Lower leg skin (tissue), 3 donors: ENCODE measurements around the gene P2RX1.

Experiments
- CTCF ChIP-seq, 3 donors: fragments of 450-650 bp; IDR thresholded peaks; one replicate each; pipeline ENCODE4 v1.5.1; 2016; ENCODE audit warnings: antibody characterized with exemption in 3 of 3, mild to moderate bottlenecking in 3 of 3, moderate library complexity in 2 of 3
- POLR2A ChIP-seq, 2 donors: fragments of 450-650 bp; IDR thresholded peaks; one replicate each; pipeline ENCODE4 v1.6.1; 2016 to 2017; ENCODE audit warnings: antibody characterized with exemption in 2 of 2, mild to moderate bottlenecking in 1 of 2, moderate library complexity in 1 of 2

GRCh38 chr17:3870871-3871306 is 45.4 kb downstream of the P2RX1 start:
- no peak for TF ChIP-seq CTCF (IDR thresholded peaks at IDR 0.05)
- no peak for TF ChIP-seq POLR2A (IDR thresholded peaks at IDR 0.05)
